Suprapubic skin (tissue), 4 donors: Measurements from ENCODE around the gene CAPN7.

Experiments used
- CTCF ChIP-seq, 2 donors: fragments of 200-600 bp in 1 of 2; fragments of 450-650 bp in 1 of 2; sonication (generic) in 1 of 2; IDR thresholded peaks; one replicate each; pipeline ENCODE4 v1.5.1; 2016 to 2019; ENCODE audit warnings: antibody characterized with exemption in 2 of 2, mild to moderate bottlenecking in 1 of 2, moderate library complexity in 1 of 2
- POLR2A ChIP-seq, 2 donors: fragments of 450-650 bp; IDR thresholded peaks; one replicate each; pipeline ENCODE4 v1.6.1; 2017; ENCODE audit warnings: antibody characterized with exemption in 2 of 2, mild to moderate bottlenecking in 2 of 2, moderate library complexity in 2 of 2
- POLR2AphosphoS5 ChIP-seq, 3 donors: sonication (generic); formaldehyde crosslinking; IDR thresholded peaks; one replicate each; pipeline ENCODE4 v1.6.1; 2017; ENCODE audit warnings: antibody characterized with exemption in 3 of 3

DNA sequence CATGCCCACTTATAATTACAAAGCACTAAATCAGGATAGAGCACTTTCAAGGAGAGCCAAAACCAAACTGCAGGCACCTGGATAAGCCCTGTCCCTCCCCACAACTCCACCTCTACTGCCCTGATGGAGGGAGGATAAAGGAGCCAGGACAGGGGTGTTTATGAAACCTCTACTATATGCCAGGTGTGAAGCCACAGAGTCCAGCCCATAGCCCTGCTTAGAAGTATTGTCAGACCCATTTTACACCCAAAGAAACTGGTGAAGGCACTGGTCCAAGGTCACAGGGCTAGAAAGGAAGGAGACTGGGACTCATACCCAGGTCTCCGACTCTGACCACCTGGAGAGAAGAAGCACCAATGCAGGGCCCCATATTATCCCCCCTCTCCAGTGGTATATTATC, 77.7 kb downstream of the CAPN7 start:
- no peak for TF ChIP-seq CTCF (IDR thresholded peaks at IDR 0.05)
- no peak for TF ChIP-seq POLR2AphosphoS5 (IDR thresholded peaks at IDR 0.05)
- no peak for TF ChIP-seq POLR2A (IDR thresholded peaks at IDR 0.05)
